Thoracic aorta (tissue), 2 donors: ENCODE results near the gene NMD3. TPM values are rescaled to one million over a fixed set of nuclear protein-coding genes. Genes with fewer than 3 reads are reported as not detected.
"Not testable (repeated sequence)": the region's sequence is repeated elsewhere in the genome, so short reads cannot be mapped to it uniquely, and the experiment has no call there.

Experiments
- ATAC-seq: fragments of 150-250 bp; one replicate; pipeline ENCODE4 v1.8.0; 2017; ENCODE audit warnings: low read depth; ENCODE audit not compliant: insufficient number of reproducible peaks, low FRiP score
- DNase-seq: peaks from one replicate; pipeline ENCODE4 v3.0.0-alpha.2; 2020; ENCODE audit warnings: low spot score
- H3K27ac ChIP-seq, 2 donors: fragments of 200-600 bp; sonication (generic); 1 replicate in 1 of 2; 2 replicates in 1 of 2; pipeline ENCODE4 v1.5.1; 2016; ENCODE audit warnings: mild to moderate bottlenecking in 2 of 2, moderate library complexity in 2 of 2
- H3K27me3 ChIP-seq: fragments of 200-600 bp; sonication (generic); replicated peaks from 2 replicates; pipeline ENCODE4 v1.6.0; 2016; ENCODE audit warnings: mild to moderate bottlenecking; ENCODE audit not compliant: insufficient read depth
- H3K36me3 ChIP-seq: fragments of 200-600 bp; sonication (generic); one replicate; pipeline ENCODE4 v1.5.1; 2016
- H3K4me1 ChIP-seq, 2 donors: fragments of 200-600 bp; sonication (generic); 1 replicate in 1 of 2; 2 replicates in 1 of 2; pipeline versions ENCODE4 v1.5.1 to v1.6.0; 2016; ENCODE audit warnings: low read depth in 2 of 2, mild to moderate bottlenecking in 1 of 2; ENCODE audit not compliant: control insufficient read depth in 1 of 2
- H3K4me3 ChIP-seq: fragments of 200-600 bp; sonication (generic); 2 replicates; pipeline ENCODE4 v1.5.1; 2016; ENCODE audit warnings: mild to moderate bottlenecking
- H3K9me3 ChIP-seq: fragments of 200-600 bp; sonication (generic); 2 replicates; pipeline ENCODE4 v1.5.1; 2016
- CTCF ChIP-seq: fragments of 200-600 bp; sonication (generic); IDR thresholded peaks from one replicate; pipeline ENCODE4 v1.5.1; 2019; ENCODE audit warnings: antibody characterized with exemption
- total RNA-seq, 2 donors: library from RNA; depleted of rRNA; stranded (reverse); fragments of >200 nt; gene quantifications; one replicate each; pipeline versions ENCODE4 v1.1.0 to v1.2.3, GENCODE V29; 2016

Gene NMD3
- total RNA-seq, 2 donors from 2014 or later, result 41.2 to 48.8 TPM

GRCh38 chr3:161273589-161274218 is 52.6 kb downstream of the NMD3 start:
- H3K4me1 ChIP-seq, result no peaks in the 10 kb centered on the region
- peak; percentile 64 for TF ChIP-seq CTCF
- H3K36me3 ChIP-seq, result peaks cover 6% of the 10 kb centered on the region
- H3K4me3 ChIP-seq, result no peak overlapping the region
- DNase-seq, result no peak
- no peak overlapping the region for H3K27ac ChIP-seq
- peaks cover 3% of the 10 kb centered on the region for H3K9me3 ChIP-seq
- no peaks in the 10 kb centered on the region for H3K27me3 ChIP-seq
- no peak for ATAC-seq

GRCh38 chr3:161274691-161275298 is 53.7 kb downstream of the NMD3 start:
- Histone ChIP-seq H3K36me3 (peaks cover 6% of the 10 kb centered on the region), H3K27ac (no peak overlapping the region)
- ATAC-seq, result no peak

GRCh38 chr3:161275919-161276318 is 54.8 kb downstream of the NMD3 start:
- Histone ChIP-seq H3K36me3 (peaks cover 6% of the 10 kb centered on the region), H3K4me1 (no peaks in the 10 kb centered on the region), H3K9me3 (peaks cover 18% of the 10 kb centered on the region), H3K27me3 (no peaks in the 10 kb centered on the region), H3K4me3 (no peak overlapping the region), H3K27ac (no peak overlapping the region)
- no peak for ATAC-seq
- DNase-seq, result no peak
- no peak for TF ChIP-seq CTCF

More at GRCh38 chr3:161274691-161275298, 53.7 kb downstream of the NMD3 start:
- Histone ChIP-seq H3K9me3 (peaks cover 11% of the 10 kb centered on the region), H3K27me3 (no peaks in the 10 kb centered on the region), H3K4me1 (no peaks in the 10 kb centered on the region), H3K4me3 (no peak overlapping the region)
- TF ChIP-seq CTCF, result peak; percentile 37
- DNase-seq, result no peak

GRCh38 chr3:161282387-161282786 is 61.3 kb downstream of the NMD3 start:
- H3K27ac ChIP-seq, H3K4me3 ChIP-seq, H3K27me3 ChIP-seq, H3K36me3 ChIP-seq, ATAC-seq, DNase-seq, H3K4me1 ChIP-seq: not testable (repeated sequence)
- H3K9me3 ChIP-seq, result peaks cover 23% of the 10 kb centered on the region

- Histone ChIP-seq H3K4me3 (no peak overlapping the region), H3K4me1 (no peaks in the 10 kb centered on the region), H3K27ac (no peak overlapping the region), H3K27me3 (no peaks in the 10 kb centered on the region), H3K36me3 (no peaks in the 10 kb centered on the region), H3K9me3 (peaks cover 10% of the 10 kb centered on the region)
- DNase-seq, result no peak
- ATAC-seq, result no peak
- no peak for TF ChIP-seq CTCF
Measured at GRCh38 chr3:161284989-161285388, 63.9 kb downstream of the NMD3 start.
